HG03469 (cell line): ENCODE results near the gene GGPS1.
"Not testable (repeated sequence)": the region's sequence is repeated elsewhere in the genome, so short reads cannot be mapped to it uniquely, and the experiment has no call there.

Source experiments
- ATAC-seq: cut with Tn5 transposase; IDR thresholded peaks from one replicate; pipeline ENCODE4 v1.9.1; 2021; ENCODE audit warnings: mild to moderate bottlenecking, moderate library complexity, moderate number of reproducible peaks; ENCODE audit not compliant: unreplicated experiment

The GGPS1 gene

GRCh38 chr1:235336903-235337302, 8.5 kb downstream of the GGPS1 start:
- ATAC-seq: no peak

GRCh38 chr1:235339746-235340145, 11.4 kb downstream of the GGPS1 start:
- ATAC-seq: no peak

- ATAC-seq: no peak
These were observed 13.0 kb downstream of the GGPS1 start for GRCh38 chr1:235341334-235341733.

GRCh38 chr1:235342039-235342438, 13.7 kb downstream of the GGPS1 start:
- ATAC-seq: no peak

GRCh38 chr1:235342471-235342870, 14.1 kb downstream of the GGPS1 start:
- ATAC-seq: no peak

- no peak for ATAC-seq
These were observed 15.4 kb downstream of the GGPS1 start for GRCh38 chr1:235343726-235344125.

- no peak for ATAC-seq
These were observed 23.1 kb downstream of the GGPS1 start for GRCh38 chr1:235351441-235351840.

GRCh38 chr1:235351898-235352297, 23.5 kb downstream of the GGPS1 start:
- no peak for ATAC-seq

GRCh38 chr1:235357485-235358373, 29.4 kb downstream of the GGPS1 start:
- no peak for ATAC-seq

- no peak for ATAC-seq
These were observed 30.5 kb downstream of the GGPS1 start for GRCh38 chr1:235358899-235359298.

GRCh38 chr1:235364189-235364588, 35.8 kb downstream of the GGPS1 start:
- ATAC-seq: not testable (repeated sequence)

GRCh38 chr1:235366286-235366685, 37.9 kb downstream of the GGPS1 start:
- ATAC-seq: no peak

GRCh38 chr1:235367000-235367908, 38.9 kb downstream of the GGPS1 start, which contains the start of gene TBCE:
TBCE (plus strand) TSS chr1:235367427; CDS start chr1:235380050, 12,623 bp downstream.
- ATAC-seq: peak; percentile 100

GRCh38 chr1:235368428-235368827, 40.1 kb downstream of the GGPS1 start:
- no peak for ATAC-seq

GRCh38 chr1:235369802-235370201, 41.4 kb downstream of the GGPS1 start:
- ATAC-seq: no peak

GRCh38 chr1:235375919-235376605, 47.7 kb downstream of the GGPS1 start:
- no peak for ATAC-seq

- not testable (repeated sequence) for ATAC-seq
These were observed 49.9 kb downstream of the GGPS1 start for GRCh38 chr1:235378134-235378735.

GRCh38 chr1:235381955-235382739, 53.8 kb downstream of the GGPS1 start:
- not testable (repeated sequence) for ATAC-seq

GRCh38 chr1:235385633-235386032, 57.3 kb downstream of the GGPS1 start:
- ATAC-seq: not testable (repeated sequence)

GRCh38 chr1:235391874-235392273, 63.5 kb downstream of the GGPS1 start:
- ATAC-seq: no peak
